Effector memory CD4-positive, alpha-beta T cell (primary cell): ENCODE data around the gene NFIC.
"Not testable (repeated sequence)": the region's sequence is repeated elsewhere in the genome, so short reads cannot be mapped to it uniquely, and the experiment has no call there.

Experiments used
- DNase-seq, 3 donors: peaks; one replicate each; pipeline ENCODE4 v3.0.0-alpha.2; 2020
- H3K27ac ChIP-seq: 2 replicates; pipeline ENCODE4 v1.7.0; 2013; ENCODE audit warnings: mild to moderate bottlenecking, low read length, moderate library complexity; ENCODE audit not compliant: insufficient read depth, poor library complexity, severe bottlenecking
- H3K27me3 ChIP-seq: replicated peaks from 2 replicates; pipeline ENCODE4 v1.7.0; 2013; ENCODE audit warnings: mild to moderate bottlenecking, low read length; ENCODE audit not compliant: insufficient read depth, control insufficient read depth, poor library complexity, severe bottlenecking
- H3K36me3 ChIP-seq: 2 replicates; pipeline ENCODE4 v1.7.0; 2013; ENCODE audit warnings: mild to moderate bottlenecking, low read length, moderate library complexity; ENCODE audit not compliant: control insufficient read depth, insufficient read depth
- H3K4me1 ChIP-seq: 2 replicates; pipeline ENCODE4 v1.7.0; 2013; ENCODE audit warnings: low read length, mild to moderate bottlenecking; ENCODE audit not compliant: control insufficient read depth, insufficient read depth, poor library complexity, severe bottlenecking
- H3K4me3 ChIP-seq: 2 replicates; pipeline ENCODE4 v1.7.0; 2013; ENCODE audit warnings: low read length, low read depth, mild to moderate bottlenecking; ENCODE audit not compliant: insufficient read depth, poor library complexity, severe bottlenecking
- H3K9me3 ChIP-seq: 2 replicates; pipeline ENCODE4 v1.7.0; 2013; ENCODE audit warnings: mild to moderate bottlenecking, low read length, moderate library complexity; ENCODE audit not compliant: control insufficient read depth

NFIC gene

DNA sequence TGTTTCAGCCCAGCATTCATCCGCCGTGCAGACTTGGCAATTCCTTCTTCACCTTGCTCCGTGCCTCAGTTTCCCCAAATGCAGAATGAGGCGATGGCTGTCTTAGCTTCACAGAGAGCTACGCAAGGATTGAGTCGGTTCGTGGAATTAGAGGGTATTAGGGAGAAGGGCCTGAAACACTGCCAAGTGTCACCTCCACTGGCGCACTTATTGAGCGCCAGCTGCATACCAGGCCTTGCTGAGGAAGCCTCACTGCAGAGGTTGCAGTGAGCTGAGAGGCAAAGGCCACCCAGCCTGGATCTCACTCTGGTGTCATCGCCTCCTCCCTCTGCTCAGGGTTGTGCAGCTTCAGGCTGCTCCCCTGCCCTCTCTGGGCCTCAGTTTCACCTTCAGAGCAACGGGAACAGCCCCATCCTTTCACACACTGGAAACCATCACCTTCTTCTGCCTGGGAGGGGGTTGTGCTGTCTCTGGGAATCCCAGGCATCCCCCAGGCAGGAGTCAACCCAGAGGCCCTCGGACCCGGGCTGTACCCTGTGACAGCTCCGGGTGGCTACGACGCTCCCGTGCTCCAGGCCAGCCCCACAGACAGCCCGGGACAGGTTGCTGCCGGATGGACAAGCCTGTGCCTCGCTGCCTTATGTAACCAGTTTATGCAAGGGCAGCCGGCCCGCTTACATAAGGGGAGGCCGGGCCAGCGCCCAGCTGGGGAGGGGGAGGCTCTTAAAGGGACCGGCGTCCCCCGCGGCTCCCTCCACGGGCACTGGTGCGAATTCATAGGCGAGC is 31.9 kb downstream of the NFIC start:
- no peak overlapping the region for H3K27ac ChIP-seq
- no peaks in the 10 kb centered on the region for H3K36me3 ChIP-seq
- H3K4me3 ChIP-seq, result no peak overlapping the region
- no peaks in the 10 kb centered on the region for H3K4me1 ChIP-seq
- no peak for DNase-seq
- no peaks in the 10 kb centered on the region for H3K27me3 ChIP-seq
- no peaks in the 10 kb centered on the region for H3K9me3 ChIP-seq

DNA sequence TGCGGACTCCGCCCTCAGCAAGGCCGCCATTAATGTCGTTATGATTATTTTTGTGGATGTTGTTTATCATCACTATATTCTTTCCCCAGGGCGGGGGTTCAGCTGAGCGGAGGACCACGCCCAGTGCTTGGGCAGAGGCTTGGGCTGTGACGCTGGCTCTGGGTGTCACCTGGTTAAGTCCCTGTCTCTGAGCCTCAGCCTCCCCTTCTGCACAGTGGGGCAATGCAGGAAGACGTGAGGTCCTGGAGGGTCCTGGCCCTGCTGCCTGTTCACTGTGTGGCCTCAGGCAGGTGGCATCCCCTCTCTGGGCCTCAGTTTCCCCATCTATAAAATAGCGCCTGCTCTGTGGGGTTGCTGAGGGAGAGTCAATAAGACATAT is 32.5 kb downstream of the NFIC start:
- Histone ChIP-seq H3K27me3 (no peaks in the 10 kb centered on the region), H3K4me1 (no peaks in the 10 kb centered on the region), H3K4me3 (no peak overlapping the region), H3K27ac (no peak overlapping the region), H3K9me3 (no peaks in the 10 kb centered on the region), H3K36me3 (no peaks in the 10 kb centered on the region)
- no peak for DNase-seq

GRCh38 chr19:3399311-3399710 is 32.9 kb downstream of the NFIC start:
- not testable (repeated sequence) for DNase-seq

DNA sequence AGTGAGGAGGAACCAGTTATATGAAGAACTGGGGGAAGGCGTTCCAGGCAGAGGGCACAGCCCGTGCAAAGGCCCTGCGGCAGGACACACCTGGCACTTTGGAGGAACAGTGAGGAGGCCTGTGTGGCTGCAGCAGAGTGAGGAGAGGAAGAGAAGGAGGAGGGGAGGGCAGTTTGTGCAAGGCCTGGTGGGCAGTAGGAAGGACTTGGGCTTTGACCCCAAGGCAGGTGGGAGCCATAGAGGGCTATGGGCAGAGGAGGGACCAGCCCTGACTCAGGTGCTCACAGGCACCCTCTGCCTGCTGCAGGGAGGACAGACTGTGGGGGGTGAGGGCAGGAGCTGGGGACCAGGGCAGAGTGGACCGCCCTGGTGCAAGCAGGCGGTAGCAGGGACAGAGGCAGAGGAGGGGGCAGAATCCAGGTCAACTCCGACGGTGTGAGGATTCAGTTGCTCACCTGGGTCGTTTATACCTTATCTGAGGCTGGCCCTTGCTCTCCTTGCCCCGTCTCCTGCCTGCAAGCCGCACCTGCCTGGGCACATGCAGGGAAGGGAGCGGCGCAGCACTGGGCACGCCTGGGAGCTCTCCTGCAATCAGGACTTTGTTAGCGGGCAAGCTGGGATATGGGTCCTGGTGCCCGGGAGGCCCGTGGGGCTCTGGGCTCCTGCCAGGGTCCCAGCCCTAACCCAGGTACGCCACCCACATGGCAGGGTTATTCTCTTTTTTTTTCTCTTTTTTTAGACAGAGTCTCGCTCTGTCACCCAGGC is 34.8 kb downstream of the NFIC start:
- Histone ChIP-seq H3K36me3 (no peaks in the 10 kb centered on the region), H3K27ac (no peak overlapping the region), H3K9me3 (no peaks in the 10 kb centered on the region), H3K4me3 (no peak overlapping the region), H3K4me1 (no peaks in the 10 kb centered on the region), H3K27me3 (no peaks in the 10 kb centered on the region)
- DNase-seq, result no peak

More at GRCh38 chr19:3399311-3399710, 32.9 kb downstream of the NFIC start:
- not testable (repeated sequence) for H3K27me3 ChIP-seq, H3K27ac ChIP-seq, H3K4me3 ChIP-seq, H3K4me1 ChIP-seq, H3K9me3 ChIP-seq, H3K36me3 ChIP-seq

GRCh38 chr19:3402631-3403443 is 36.5 kb downstream of the NFIC start:
- H3K9me3 ChIP-seq, result no peaks in the 10 kb centered on the region
- no peaks in the 10 kb centered on the region for H3K36me3 ChIP-seq
- no peak for DNase-seq
- H3K4me3 ChIP-seq, result no peak overlapping the region
- no peaks in the 10 kb centered on the region for H3K4me1 ChIP-seq
- H3K27me3 ChIP-seq, result no peaks in the 10 kb centered on the region
- no peak overlapping the region for H3K27ac ChIP-seq

GRCh38 chr19:3403489-3404323 is 37.3 kb downstream of the NFIC start:
- no peak for DNase-seq
- Histone ChIP-seq H3K4me3 (no peak overlapping the region), H3K27ac (no peak overlapping the region), H3K27me3 (no peaks in the 10 kb centered on the region), H3K9me3 (no peaks in the 10 kb centered on the region), H3K36me3 (peaks cover 3% of the 10 kb centered on the region), H3K4me1 (no peaks in the 10 kb centered on the region)

DNA sequence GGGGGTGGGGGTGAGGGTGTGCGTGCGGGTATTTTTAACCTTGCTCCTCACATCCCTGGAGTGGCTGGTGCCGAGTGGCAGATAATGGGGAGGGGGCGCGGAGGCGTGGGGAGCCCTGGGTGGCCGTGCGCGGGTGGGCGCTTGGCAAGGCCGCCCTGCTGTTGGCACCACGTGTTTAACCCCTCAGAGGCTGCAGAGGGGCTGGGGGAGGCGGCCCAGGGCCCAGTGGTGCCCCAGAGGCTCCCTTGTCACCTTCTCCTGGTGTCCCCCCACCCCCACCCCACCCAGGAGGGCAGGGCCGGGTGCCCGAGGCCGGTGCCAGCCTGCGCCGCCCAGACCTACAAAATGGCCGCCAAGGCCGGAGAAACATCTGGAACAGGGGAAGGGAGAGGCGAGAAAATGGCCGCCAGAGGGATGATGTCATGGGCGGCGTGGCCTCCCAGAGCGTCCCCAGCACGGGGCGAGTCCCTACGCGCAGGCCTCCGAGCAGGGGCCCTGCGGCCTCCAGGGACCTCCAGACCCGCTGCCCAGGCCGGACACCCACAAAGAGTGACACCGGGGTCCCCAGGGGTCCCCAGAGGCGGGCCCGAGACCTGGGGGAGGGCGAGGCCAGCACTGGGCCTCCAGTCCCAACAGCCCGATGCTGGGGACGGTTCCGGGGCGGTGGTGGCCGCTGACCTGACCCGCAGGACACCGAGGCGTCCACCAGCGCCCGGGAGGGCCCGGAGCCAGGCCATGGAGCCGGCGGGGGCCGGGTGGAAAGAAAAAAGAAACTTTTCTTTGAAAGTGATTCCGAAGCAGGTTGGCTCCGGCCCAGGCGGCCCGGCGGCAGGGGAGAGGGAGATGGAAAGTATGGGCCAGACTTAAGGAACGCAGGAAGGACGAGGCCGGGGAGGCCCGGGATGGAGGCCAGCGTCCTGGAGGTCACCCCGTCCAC is 38.2 kb downstream of the NFIC start:
- Histone ChIP-seq H3K4me1 (no peaks in the 10 kb centered on the region), H3K27me3 (no peaks in the 10 kb centered on the region), H3K9me3 (no peaks in the 10 kb centered on the region), H3K36me3 (peaks cover 3% of the 10 kb centered on the region), H3K4me3 (no peak overlapping the region), H3K27ac (no peak overlapping the region)
- DNase-seq, result no peak

- H3K4me3 ChIP-seq, result no peak overlapping the region
- no peak for DNase-seq
- no peaks in the 10 kb centered on the region for H3K4me1 ChIP-seq
- H3K9me3 ChIP-seq, result no peaks in the 10 kb centered on the region
- H3K36me3 ChIP-seq, result peaks cover 3% of the 10 kb centered on the region
- H3K27ac ChIP-seq, result no peak overlapping the region
- H3K27me3 ChIP-seq, result no peaks in the 10 kb centered on the region
Measured at GRCh38 chr19:3405261-3405653, 38.9 kb downstream of the NFIC start.
